HepG2 (cell line): Measurements from ENCODE around the gene PTPRD. TPM values are rescaled to one million over a fixed set of nuclear protein-coding genes. Genes with fewer than 3 reads are reported as not detected.

Experiments used
- ATAC-seq: fragments of 200-7000 bp; cut with Tn5 transposase; 3 replicates; pipeline ENCODE4 v1.9.1; 2020; ENCODE audit warnings: mild to moderate bottlenecking, moderate library complexity
- BruUV-seq: library from RNA; stranded (reverse); fragments of 400-500 nt; replicated peaks from 2 replicates; lab custom pipeline; 2021; lab: Mats Ljungman, UMichigan
- CTCF ChIA-PET: fragments of 300-600 bp; formaldehyde crosslinking; extraction: SDS; loops from one replicate; lab custom pipeline; 2021; ENCODE audit warnings: low total read pairs, inconsistent platforms, low intra/inter-chr PET ratio; lab: Yijun Ruan, JAX
- POLR2A ChIA-PET: fragments of 350-600 bp; sonication (Branson Sonifier 250); formaldehyde crosslinking; loops from one replicate; lab custom pipeline; 2020; ENCODE audit warnings: antibody characterized with exemption, inconsistent platforms; lab: Yijun Ruan, JAX
- DNase-seq: peaks from one replicate; pipeline ENCODE4 v3.0.0-alpha.2; 2015; ENCODE audit warnings: low spot score
- FAIRE-seq: peaks from 3 replicates; lab custom pipeline; 2011; peaks lifted over from hg19 to GRCh38; lab: Jason Lieb, UNC
- H2AFZ ChIP-seq: one replicate; pipeline ENCODE4 v1.6.1; 2011; ENCODE audit warnings: low read length, inconsistent platforms
- H3K27ac ChIP-seq: fragments of 300-600 bp; 3 replicates; pipeline ENCODE4 v1.8.0; 2011; ENCODE audit warnings: mixed run types, mild to moderate bottlenecking, mixed read lengths, low read length, inconsistent platforms; ENCODE audit not compliant: insufficient read depth; ENCODE audit errors: extremely low read length
- H3K27me3 ChIP-seq, 2 experiments: fragments of 200-600 bp in 1 of 2; 2 replicates in 1 of 2; 3 replicates in 1 of 2; pipeline versions ENCODE4 v1.6.0 to v1.8.0; 2011; ENCODE audit warnings: low read length in 2 of 2, mild to moderate bottlenecking in 2 of 2, moderate library complexity in 2 of 2, inconsistent platforms in 1 of 2; ENCODE audit not compliant: insufficient read depth in 2 of 2, control insufficient read depth in 1 of 2
- H3K36me3 ChIP-seq, 2 experiments: fragments of 200-600 bp in 1 of 2; replicated peaks in 1 of 2; 2 replicates in 1 of 2; 3 replicates in 1 of 2; pipeline versions ENCODE4 v1.5.1 to v1.8.0; 2011; ENCODE audit warnings: low read length in 2 of 2, inconsistent platforms in 1 of 2; ENCODE audit not compliant: insufficient read depth in 2 of 2, control insufficient read depth in 1 of 2
- H3K4me1 ChIP-seq: 2 replicates; pipeline ENCODE4 v1.5.1; 2012; ENCODE audit warnings: low read length, inconsistent platforms; ENCODE audit not compliant: insufficient read depth
- H3K4me2 ChIP-seq: 2 replicates; pipeline ENCODE4 v1.6.0; 2011; ENCODE audit warnings: low read depth, low read length, inconsistent platforms
- H3K4me3 ChIP-seq, 3 experiments: fragments of 200-600 bp in 1 of 3; sonication (generic), shearing (Covaris generic) in 1 of 3; replicated peaks in 1 of 3; 2 replicates each; pipeline ENCODE4 v1.5.1; 2011 to 2016; ENCODE audit warnings: low read length in 3 of 3, inconsistent platforms in 2 of 3, low read depth in 2 of 3, mild to moderate bottlenecking in 2 of 3, control low read depth in 1 of 3, mixed read lengths in 1 of 3; ENCODE audit not compliant: insufficient read depth in 1 of 3
- H3K79me2 ChIP-seq: one replicate; pipeline ENCODE4 v1.6.1; 2011; ENCODE audit warnings: low read length, inconsistent platforms; ENCODE audit not compliant: insufficient read depth
- H3K9ac ChIP-seq: 2 replicates; pipeline ENCODE4 v1.6.0; 2011; ENCODE audit warnings: mild to moderate bottlenecking, low read depth, low read length, inconsistent platforms; ENCODE audit not compliant: insufficient read depth
- H3K9me3 ChIP-seq: 2 replicates; pipeline ENCODE4 v1.5.1; 2012; ENCODE audit warnings: mild to moderate bottlenecking, low read length
- H4K20me1 ChIP-seq: 2 replicates; pipeline ENCODE4 v1.6.0; 2011; ENCODE audit warnings: inconsistent platforms, mild to moderate bottlenecking, low read length, moderate library complexity; ENCODE audit not compliant: insufficient read depth
- DNMT3B ChIP-seq: conservative IDR thresholded peaks from 2 replicates; pipeline ENCODE4 v1.6.1; 2016; ENCODE audit warnings: missing biosample characterization, control low read depth
- RFX1 ChIP-seq: fragments of 450-650 bp; IDR thresholded peaks from 2 replicates; pipeline ENCODE4 v1.6.1; 2017
- TCF12 ChIP-seq, 2 experiments: fragments of 450-650 bp in 1 of 2; sonication (generic) in 1 of 2; formaldehyde crosslinking in 1 of 2; IDR thresholded peaks; 2 replicates each; pipeline versions ENCODE4 v1.6.1 to v1.8.0; 2017 to 2022; ENCODE audit warnings: antibody characterized with exemption in 1 of 2, mild to moderate bottlenecking in 1 of 2, missing genetic modification reagents in 1 of 2, moderate library complexity in 1 of 2
- U2AF1 ChIP-seq: fragments of 200-400 bp; formaldehyde crosslinking; optimal IDR thresholded peaks from 2 replicates; pipeline ENCODE3; 2017; ENCODE audit warnings: mild to moderate bottlenecking, low read depth, low read length
- ZNF781 ChIP-seq: sonication (generic); formaldehyde crosslinking; IDR thresholded peaks from 2 replicates; pipeline ENCODE4 v1.5.1; 2020; ENCODE audit warnings: borderline replicate concordance, mild to moderate bottlenecking, missing genetic modification reagents; ENCODE audit errors: not compliant biosample characterization
- ZNF879 ChIP-seq: sonication (generic); formaldehyde crosslinking; IDR thresholded peaks from 2 replicates; pipeline ENCODE4 v1.8.1; 2023; ENCODE audit warnings: missing genetic modification reagents
- WGBS: methylation state at CpG from one replicate; pipeline ENCODE4 v1.1.6; 2017; ENCODE audit warnings: low lambda C conversion rate; 5-methylcytosine and 5-hydroxymethylcytosine counted together
- in situ Hi-C: cut with HindIII; loops from 2 replicates; pipeline ENCODE4 v1.10.0; 2017; ENCODE audit warnings: low pct_unique_long_range_greater_than_20kb; ENCODE audit not compliant: extremely low pct_ligation_motif_present
- intact Hi-C: fragments of 100-400 bp; cut with micrococcal nuclease; formaldehyde crosslinking; loops from one replicate; pipeline ENCODE4 v1.10.0; 2022; ENCODE audit not compliant: unreplicated experiment
- polyA plus RNA-seq, 8 experiments: library from polyadenylated mRNA; depleted of rRNA in 3 of 8; stranded (reverse) in 7 of 8; unstranded in 1 of 8; fragments of >200 nt; fragmentation: Illumina TruSeq in 4 of 8; extraction: Trizol in 4 of 8; gene quantifications; 2 replicates each; pipeline versions ENCODE4 v1.2.1 to v1.2.3, GENCODE V29; 2011 to 2016; ENCODE audit warnings: low read depth in 4 of 8, missing spikeins in 1 of 8, mixed read lengths in 1 of 8; ENCODE audit not compliant: insufficient read depth in 1 of 8
- total RNA-seq, 5 experiments: library from RNA; depleted of rRNA; stranded (reverse); fragments of >200 nt; fragmentation: Illumina TruSeq; extraction: Trizol; gene quantifications; 2 replicates each; pipeline ENCODE4 v1.2.3, GENCODE V29; 2016; ENCODE audit warnings: low read depth in 1 of 5

PTPRD gene
- total and polyA plus RNA-seq, 2 of the 13 experiments (the other 11 are each of a cell fraction or from before 2014, with no cell fraction given) = 0.05 TPM; not detected in 1

DNA sequence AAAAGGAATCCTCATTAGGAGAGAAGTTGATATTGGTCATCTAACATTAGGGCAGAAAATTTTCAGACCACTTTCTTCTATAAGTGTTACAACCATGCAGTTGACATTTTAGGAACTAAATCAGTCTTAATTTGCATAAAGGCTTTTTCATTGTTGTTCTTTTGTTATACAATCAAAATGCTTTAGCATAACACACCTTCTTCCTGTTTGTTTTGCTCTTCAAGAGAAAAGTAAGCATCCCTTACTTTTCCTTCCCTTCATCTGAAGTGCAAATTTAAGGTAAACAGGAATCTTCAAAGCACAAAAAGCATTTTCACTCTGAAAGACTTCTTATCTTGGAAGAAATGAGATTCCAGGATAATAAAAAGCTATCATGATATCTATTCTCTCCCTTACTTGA, 273.6 kb downstream of the PTPRD start:
- no peaks in the 10 kb centered on the region for H3K36me3 ChIP-seq
- no peak for DNase-seq
- CTCF ChIA-PET = no interaction called here
- no peak for FAIRE-seq
- H3K27ac ChIP-seq = no peak overlapping the region
- no peaks in the 10 kb centered on the region for H3K79me2 ChIP-seq
- no peaks in the 10 kb centered on the region for H4K20me1 ChIP-seq
- H3K27me3 ChIP-seq = no peaks in the 10 kb centered on the region; a peak in 1 of 5 replicates
- ATAC-seq = no peak
- H3K4me3 ChIP-seq = no peak overlapping the region
- TF ChIP-seq U2AF1 = no peak
- no peak for TF ChIP-seq RFX1
- no TSS peak for BruUV-seq
- no peak overlapping the region for H3K9ac ChIP-seq
- no peaks in the 10 kb centered on the region for H3K4me1 ChIP-seq
- H3K4me2 ChIP-seq = no peak overlapping the region
- intact Hi-C loops (no loop called here), in situ Hi-C loops (no loop called here)
- POLR2A ChIA-PET = no interaction called here
- no peak overlapping the region for H2AFZ ChIP-seq
- H3K9me3 ChIP-seq = no peaks in the 10 kb centered on the region

DNA sequence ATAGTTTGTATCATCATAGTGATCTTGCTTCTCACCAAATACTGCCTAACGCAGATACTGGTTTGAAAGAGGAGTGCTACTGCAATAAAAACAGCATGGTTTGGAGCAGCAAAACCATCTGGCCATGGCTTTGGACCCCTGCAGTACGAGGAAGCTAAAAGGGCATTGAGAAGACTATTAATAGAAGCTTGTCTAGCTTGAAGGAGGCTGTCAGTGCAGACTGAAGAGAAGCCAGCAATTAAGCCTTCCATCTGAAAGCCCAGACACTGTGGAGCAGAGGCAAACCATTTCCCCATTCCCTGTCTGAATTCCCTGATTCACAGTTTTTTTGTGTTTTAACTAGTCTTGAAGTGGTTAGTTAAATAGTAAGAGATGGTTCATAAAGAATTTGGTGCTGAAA, 281.6 kb downstream of the PTPRD start:
- WGBS = 0% methylated on average over 2 of the region's 2 CpGs
- Histone ChIP-seq H3K27me3 (no peaks in the 10 kb centered on the region), H3K4me1 (no peaks in the 10 kb centered on the region), H3K36me3 (no peaks in the 10 kb centered on the region), H2AFZ (no peak overlapping the region), H3K4me3 (no peak overlapping the region), H3K9me3 (no peaks in the 10 kb centered on the region), H3K9ac (no peak overlapping the region), H3K4me2 (no peak overlapping the region), H3K79me2 (no peaks in the 10 kb centered on the region), H3K27ac (no peak overlapping the region), H4K20me1 (no peaks in the 10 kb centered on the region)
- intact Hi-C loops = no loop called here
- CTCF ChIA-PET = no interaction called here
- no TSS peak for BruUV-seq
- ATAC-seq (no peak), FAIRE-seq (no peak), DNase-seq (no peak)
- in situ Hi-C loops = no loop called here
- TF ChIP-seq ZNF879 (CRISPR knock-in tag) (no peak), DNMT3B (CRISPR knock-in tag) (no peak), TCF12 (IDR thresholded peaks at IDR 0.05) (no peak), TCF12 (CRISPR knock-in tag; IDR thresholded peaks at IDR 0.05) (no peak), ZNF781 (no peak)
- POLR2A ChIA-PET = no interaction called here
